GM21723 (cell line): ENCODE measurements around the gene SDK1.

Source experiments
- ATAC-seq: cut with Tn5 transposase; IDR thresholded peaks from one replicate; pipeline ENCODE4 v1.9.1; 2021; ENCODE audit warnings: mild to moderate bottlenecking, moderate library complexity; ENCODE audit not compliant: unreplicated experiment

SDK1 gene

DNA sequence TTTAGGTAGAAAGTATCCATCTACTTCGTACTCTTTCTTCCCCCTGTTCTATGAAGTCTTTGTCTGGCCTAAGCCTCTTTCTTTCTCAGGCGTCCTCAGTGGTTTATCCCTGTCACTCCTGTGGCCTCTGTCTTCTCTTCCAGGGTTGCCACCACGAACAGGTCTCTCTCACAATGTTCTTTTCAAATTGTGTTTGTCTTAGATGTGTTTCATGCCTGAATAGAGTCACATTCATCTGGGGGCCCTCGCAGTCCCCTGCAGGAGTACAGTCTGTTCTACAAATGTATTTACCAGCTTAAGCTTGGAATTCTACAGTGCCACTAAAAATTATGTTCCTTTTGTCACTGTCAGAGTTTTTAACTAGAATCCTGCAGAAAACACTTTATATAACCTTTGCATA lies 700.7 kb downstream of the SDK1 start:
- ATAC-seq: no peak

DNA sequence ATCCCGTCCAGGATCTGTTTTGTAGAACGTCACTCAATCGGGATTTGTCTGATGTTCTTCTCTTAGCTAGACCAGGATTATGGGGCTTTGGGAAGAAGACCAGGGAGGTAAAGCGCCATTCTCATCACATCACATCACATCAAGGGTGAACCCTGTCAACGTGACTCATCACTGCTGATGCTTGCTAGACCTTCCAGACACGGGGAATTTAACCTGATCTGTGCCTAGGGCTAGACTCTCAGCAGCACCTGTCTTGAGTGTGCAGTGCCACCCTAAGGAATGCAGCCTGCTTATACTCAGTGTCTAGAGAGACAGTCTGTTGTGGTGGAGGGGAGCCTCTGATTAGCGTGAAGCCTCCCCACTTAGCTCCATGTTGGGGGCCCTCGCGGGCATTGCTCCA lies 702.5 kb downstream of the SDK1 start:
- no peak for ATAC-seq

DNA sequence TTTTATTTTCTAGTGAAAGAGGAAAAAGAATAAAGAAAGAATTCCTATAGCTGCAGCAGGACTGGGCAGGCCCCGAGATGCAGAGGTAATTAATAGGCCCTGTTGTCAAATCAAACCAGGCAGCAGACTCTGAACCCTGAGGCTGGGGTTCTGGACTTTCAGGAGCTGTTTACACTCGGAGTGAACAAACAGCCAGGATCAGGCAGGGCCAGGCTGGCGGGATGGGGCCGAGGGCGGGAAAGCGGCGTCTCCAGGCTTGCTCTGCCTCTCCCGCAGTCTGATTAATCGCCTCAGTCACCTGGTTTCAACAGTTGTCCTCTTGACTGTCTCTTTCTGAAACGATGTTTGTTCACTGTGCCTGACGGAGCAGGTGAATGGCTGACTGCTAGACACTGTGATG lies 705.6 kb downstream of the SDK1 start:
- no peak for ATAC-seq

DNA sequence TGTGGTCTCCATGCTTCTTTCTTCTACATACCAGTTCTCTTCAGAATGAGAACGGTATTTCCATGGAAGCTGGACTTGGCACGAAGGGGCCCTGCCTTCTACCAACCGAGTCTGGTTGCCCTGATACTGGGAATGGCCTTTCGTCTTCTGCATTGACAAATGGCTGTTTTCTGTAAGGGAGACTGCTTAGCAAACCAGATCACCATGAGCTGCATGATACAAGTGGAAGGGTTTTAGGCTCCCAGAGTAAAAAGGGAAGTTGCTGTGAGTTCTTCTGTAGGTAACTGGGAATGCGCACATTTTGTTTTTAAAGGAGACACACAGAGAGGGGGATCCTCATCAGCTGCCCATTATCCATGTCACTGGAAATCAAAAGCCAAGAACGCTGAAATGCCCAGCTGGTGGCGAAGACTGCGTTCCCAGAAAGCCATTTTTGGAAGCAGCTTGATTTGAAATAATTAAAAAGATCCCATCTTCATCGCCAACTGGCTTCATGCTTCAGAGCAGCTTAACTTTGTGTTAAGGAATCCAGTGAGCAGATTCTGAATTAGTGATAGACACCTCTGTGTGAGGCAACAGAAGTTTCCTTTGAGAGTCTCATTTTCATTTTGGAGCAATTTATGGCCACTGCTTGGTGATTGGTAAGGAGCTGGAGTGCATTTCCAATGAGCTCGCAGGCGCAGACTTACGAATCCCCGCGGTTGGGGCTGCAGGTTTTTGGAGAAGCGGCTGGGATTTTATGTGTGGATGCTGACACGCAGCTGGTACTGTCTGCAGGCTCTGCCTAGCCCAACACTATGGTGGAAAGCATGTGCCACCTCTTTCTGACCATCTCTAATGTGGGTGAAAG lies 708.4 kb downstream of the SDK1 start:
- ATAC-seq: no peak

DNA sequence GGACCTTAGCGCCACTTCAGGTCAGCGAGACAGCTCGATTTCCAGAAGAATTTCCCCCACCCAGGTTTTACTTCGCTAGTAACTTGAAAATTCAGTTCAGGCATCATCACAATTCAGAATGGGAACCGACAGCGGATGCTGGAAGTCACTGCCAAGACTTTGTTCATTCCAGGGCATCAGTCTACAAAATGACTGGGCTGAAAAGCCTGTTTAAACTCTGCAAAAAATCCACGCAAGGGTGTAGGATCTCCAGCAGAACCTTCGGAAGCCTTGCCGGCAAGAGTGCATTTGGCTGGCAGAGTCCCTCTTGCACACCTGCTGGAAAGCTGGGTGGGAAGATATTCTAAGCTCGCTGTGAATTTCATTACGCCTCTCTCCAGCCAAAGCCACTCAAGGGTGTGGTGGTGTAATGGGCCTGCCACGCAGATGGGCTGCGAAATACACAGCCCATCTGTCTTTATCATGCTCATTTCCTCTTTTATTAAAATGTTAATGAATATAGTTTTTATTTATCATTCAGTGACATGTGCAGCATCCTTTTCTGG lies 709.1 kb downstream of the SDK1 start:
- ATAC-seq: no peak

DNA sequence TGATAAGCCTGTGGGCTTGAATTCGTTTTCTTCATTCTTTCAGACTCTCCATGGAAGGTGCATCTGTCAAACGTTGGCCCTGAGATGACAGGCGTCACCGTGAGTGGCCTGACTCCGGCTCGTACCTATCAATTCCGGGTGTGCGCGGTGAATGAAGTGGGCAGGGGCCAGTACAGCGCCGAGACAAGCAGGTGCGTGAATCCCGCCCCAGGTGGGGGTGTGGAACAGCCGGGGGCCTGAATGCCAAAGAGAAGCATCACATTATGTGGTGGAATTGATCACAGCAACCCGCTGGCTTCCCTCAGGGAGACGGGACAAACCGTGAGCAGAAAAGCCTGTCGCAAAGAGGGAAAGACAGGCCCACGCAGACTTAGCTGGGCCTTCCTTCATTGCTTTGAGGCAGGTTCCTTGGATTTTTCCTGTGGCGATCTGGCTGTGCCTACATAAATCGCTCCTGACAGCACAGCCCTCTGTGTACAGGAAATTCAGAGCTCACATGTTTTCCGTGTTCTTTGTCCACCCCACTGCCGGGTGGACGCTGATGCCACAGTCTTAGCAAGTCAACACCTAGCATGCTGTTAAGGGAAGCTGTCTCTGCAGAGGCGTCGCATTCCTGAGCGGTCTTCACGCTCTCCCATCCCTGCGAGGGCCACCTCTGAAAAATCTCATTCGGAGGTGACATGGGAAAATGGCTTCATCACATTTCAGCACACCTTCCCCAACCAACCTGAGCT lies 710.0 kb downstream of the SDK1 start:
- ATAC-seq: no peak

DNA sequence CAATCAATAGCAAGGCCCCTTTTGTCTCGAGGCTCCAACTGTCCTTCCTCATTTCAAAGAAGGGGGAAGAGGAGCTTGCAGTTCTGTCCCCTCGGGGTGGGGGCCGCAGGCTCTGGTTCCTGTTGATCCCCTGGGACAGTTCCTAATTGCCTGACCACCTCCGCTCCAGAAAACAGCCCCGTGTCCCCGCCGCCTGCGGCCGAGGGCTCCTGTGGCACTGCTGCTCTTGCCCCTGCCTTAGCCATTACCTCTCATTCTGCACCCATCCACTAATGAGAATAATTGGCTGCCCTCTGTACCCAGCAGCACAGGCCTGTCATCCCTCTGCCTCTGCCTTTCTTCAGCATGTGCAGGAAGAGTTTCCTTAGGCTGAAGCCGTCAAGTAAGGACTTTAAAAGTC lies 712.7 kb downstream of the SDK1 start:
- ATAC-seq: no peak

DNA sequence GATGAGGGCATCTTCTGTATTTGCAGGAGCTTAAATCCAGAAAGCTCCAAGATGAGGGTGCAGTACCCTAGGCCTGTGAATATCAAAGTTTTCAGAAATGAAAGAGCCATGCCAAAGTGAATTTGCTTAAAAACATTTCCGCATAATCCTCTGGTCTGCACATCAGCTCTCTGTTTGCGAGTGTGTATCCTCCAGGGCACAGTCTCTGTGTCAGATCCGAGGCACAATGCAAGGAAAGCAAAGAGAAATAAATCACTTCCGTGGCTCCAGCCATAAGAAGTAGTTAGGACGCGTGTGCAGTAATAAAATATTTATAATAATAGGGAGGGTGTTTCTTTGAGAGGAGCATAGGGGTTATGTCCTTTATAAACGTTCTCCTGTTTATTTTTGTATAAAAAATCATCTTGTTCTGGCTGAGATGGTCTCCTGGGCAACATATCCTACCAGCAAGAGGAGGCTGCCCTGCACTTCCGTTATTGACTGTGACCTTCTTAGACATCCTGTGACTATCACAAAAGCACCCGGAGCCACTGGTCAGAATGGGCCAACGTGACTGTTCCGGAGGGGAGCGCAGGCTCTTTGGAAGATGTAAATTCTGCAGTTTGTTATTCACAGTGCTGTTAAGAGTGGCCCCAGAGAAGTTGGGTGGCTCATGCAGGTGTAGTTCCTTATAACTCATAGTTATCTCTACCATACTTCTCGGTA lies 713.4 kb downstream of the SDK1 start:
- ATAC-seq: no peak

DNA sequence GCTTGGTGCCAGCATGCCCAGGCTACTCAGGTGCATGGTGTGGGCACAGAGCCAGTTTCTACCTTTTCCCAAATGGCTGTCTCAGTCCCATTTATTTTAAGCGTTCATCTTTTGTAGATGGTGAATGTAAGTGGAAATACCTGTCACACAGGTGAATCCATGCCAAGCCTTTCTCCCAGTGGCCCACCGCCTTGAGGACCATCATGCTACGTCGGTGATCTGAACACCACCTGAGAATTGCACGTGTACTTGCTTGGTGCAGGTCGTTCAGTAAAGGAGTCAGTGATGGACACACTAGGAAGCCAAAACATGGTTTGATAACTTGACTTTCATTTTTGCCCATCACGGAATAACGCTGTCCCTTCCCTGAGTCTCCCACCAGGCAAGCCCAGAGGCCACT lies 714.3 kb downstream of the SDK1 start:
- ATAC-seq: no peak

DNA sequence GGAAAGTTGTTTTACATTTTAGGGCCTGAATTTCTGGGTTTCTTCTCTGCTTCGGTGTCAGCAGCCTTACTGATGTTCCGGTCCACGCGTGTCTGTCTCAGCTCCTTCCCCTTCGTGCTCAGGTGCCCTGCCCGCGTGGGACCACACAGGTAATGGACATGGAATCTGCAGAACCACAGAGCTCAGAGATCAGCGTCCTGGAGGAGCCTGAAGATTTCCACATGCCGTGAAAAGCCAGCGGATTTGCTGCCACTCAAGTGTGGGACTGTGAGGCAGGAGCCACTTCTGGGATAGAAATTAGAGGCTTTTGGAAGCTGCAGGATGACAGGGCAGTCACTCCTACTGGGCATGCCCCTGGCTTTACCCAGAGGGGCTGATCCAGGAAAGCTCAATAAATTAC lies 714.9 kb downstream of the SDK1 start:
- no peak for ATAC-seq

DNA sequence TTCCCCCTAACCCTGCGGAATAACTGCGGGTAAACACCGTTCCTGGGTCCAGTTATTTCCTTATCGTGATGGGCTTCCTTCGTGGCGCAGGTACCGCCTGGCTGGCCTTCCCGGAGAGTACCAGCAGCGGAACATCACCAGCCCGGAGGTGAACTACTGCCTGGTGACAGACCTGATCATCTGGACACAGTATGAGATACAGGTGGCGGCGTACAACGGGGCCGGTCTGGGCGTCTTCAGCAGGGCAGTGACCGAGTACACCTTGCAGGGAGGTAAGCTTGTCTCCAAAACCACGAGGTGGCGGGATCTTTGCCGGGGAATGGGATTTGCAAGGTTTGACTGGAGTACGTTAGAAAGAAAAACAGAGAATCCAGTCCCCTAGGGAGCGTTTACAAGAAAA lies 716.0 kb downstream of the SDK1 start:
- no peak for ATAC-seq

DNA sequence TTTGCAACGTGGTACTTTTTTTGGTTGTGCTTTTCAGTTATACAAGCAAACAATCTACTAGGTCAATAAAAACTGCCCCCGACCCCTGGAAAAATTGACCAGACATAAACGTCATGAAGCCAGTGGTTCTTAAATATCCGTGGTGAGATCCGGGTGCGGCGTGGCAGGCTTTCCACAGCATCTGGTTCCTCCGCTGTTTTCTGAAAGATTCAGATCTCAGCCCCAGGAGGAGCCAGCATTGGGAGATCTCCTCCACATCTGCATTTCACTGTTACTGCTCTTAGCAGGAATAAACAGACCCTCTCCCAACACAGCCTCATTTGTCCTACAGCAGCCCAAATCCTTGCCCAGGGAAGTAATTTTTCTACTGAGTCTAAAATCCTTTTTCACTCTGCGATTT lies 716.7 kb downstream of the SDK1 start:
- ATAC-seq: no peak

DNA sequence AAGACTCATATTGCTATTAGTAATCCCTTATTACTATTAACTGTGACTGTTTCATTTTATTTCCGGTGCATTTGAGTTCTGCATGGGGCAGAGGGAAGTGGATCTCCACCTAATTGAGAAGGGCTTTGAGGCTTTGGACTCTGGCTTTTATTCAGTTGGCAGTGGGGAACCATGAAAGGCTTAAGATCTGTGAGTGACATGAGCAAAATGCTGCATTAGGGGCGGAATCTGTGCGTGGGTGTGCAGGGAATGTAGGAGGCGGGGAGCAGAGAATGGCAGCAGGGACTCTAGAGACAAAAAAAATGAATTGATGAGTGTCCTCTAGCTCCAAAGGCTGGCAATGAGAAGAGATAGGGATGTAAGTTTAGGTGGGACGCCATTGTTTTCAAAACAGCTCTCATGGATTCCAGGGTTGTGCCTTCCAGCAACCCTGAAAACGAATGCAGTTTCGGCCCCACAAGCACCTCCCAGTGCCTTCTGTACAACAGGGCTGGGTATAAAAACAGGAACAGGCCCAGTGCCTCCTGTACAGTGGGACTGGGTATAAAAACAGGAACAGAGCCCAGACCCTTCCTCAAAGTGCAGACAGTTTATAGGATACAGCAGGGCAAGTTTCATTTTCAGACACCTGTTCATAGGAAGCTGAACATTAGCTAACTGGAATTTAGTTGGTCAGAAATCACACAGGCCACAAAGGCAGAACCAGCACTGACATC lies 717.7 kb downstream of the SDK1 start:
- ATAC-seq: no peak

DNA sequence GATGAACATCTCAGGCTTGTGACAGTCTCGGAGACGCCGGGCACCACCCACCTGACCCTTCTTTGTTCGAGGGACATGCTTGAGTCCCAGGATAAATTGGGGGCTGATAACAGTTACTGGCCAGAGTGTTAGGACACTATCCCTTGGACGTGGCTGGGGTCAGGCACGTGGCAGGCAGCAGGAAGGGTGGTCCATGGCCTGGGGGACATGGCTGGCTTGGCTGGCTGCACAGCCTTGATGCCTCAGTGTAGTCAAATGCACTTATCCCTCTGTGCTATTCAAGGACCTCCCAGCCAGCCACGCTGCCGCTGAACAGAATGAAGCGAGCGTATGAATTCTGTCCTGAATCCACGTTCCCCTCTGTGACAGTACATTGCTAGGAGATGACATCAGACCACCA lies 719.0 kb downstream of the SDK1 start:
- ATAC-seq: no peak

DNA sequence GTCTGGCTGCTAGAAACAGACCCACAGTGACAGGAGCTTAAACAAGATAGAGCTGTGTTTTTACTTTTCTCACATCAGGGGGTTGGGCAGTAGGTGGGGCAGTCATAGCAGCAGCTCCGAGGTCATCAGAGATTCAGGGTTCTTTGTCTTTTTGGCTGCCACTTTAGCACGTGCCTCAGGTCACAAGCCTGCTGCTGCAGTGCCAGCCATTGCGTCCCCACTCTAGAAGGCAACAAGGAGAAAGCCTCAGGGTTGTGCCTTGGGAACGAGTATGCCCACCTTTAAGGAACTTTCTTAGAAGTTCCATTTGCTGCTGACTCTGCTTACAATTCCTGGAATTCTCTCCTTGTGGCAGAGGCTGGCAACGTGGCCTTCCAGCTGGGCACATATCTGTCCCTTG lies 720.4 kb downstream of the SDK1 start:
- ATAC-seq: no peak

DNA sequence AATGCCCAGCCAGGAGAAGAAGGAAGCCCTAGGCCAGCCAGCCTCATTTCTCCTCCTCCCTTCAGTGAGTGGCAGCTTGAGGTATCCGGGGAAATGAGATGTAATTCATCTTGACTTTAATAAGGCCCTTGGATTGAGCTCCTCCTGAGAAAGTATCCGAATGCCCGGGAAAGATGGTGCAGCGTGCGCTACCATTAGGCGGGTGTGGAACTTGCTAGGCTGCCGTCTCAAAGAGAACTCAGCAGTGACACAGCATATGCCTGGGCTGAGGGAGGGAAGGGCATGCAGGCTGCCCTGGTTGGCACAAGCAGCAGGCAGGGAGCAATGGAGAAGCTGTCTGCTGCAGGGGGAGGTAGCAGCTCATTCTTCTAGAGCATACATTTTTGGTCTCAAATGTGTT lies 721.2 kb downstream of the SDK1 start:
- ATAC-seq: no peak

DNA sequence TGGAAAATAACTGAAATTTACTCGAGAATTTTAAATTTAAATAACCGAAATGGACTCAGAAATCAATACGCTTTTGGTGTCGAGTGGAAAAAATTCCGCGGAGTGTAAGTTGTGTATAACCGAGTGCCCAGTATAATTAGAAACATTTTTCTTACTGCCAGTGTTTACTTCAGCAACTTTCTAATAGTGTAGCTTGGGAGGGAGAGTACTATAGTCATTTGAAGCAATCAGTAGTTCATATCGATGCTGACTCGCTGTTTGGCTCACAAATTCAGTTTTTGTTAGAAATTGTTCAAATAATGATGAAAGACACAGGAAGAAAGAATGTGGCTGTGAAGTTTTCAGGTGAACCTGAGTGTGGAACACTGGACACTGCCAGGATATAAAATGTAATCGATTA lies 722.5 kb downstream of the SDK1 start:
- no peak for ATAC-seq

DNA sequence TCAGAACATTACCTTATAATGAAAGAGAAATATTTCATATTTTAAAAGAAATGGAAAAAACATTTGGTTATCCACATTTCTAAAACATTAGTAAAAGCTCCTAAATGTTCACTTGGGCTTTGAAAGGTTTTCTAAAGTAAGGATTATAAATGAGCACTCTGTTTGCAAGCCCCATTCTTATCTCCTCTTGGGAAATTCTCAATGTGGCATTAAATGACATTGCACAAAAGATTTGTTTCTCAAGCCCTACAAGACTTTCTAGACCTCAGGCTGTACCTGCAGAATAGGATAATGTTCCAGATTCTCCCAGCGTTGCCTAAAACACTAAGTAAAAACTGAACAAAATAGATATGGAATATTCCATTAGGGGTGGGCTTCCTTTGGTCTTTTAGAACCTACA lies 723.1 kb downstream of the SDK1 start:
- no peak for ATAC-seq

DNA sequence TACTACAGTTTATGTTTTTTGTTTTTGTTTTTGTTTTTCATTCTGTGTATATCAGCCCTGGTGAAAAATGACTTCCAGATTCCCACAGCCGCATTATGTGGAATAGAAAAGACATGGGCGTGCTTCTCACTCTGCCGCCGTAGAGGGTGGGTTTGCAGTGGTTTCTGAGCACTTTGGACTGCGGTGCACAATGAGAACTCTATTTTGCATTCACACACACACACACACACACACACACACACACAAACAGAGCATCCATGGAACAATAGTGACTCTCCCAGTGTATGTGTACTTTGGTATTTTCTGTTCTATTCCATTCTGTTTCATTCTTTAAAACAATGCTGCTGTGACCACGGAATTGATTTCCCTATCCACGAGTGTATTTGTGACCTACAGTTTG lies 723.8 kb downstream of the SDK1 start:
- no peak for ATAC-seq

DNA sequence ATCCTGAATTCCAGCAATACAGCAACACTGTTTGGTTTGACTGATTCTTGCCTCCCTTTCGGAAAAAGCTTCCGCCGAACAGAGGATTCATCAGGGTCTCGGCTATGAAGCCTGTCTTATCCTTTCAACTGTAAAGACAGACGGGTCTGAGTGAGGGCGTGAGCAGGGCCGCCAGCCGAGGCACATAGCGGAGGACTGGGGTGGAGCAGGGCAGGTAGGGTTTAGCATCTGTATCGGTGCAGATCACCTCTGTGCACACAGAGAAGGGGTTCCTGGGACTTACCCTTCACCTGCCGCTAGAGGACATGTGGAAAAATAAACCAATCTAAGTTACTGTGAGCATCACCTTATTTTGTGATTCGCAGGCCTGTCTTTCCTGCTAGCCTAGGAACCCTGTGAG lies 724.2 kb downstream of the SDK1 start:
- no peak for ATAC-seq
